DMS53 treated with DMSO at 0.1 percent for 48 hours (cell line): Measurements from ENCODE around the gene CERK.

ENCODE experiments used
- DNase-seq: peaks from one replicate; lab custom pipeline; 2025; ENCODE audit not compliant: unreplicated experiment; lab: John Stamatoyannopoulos, UW

The CERK gene

DNA sequence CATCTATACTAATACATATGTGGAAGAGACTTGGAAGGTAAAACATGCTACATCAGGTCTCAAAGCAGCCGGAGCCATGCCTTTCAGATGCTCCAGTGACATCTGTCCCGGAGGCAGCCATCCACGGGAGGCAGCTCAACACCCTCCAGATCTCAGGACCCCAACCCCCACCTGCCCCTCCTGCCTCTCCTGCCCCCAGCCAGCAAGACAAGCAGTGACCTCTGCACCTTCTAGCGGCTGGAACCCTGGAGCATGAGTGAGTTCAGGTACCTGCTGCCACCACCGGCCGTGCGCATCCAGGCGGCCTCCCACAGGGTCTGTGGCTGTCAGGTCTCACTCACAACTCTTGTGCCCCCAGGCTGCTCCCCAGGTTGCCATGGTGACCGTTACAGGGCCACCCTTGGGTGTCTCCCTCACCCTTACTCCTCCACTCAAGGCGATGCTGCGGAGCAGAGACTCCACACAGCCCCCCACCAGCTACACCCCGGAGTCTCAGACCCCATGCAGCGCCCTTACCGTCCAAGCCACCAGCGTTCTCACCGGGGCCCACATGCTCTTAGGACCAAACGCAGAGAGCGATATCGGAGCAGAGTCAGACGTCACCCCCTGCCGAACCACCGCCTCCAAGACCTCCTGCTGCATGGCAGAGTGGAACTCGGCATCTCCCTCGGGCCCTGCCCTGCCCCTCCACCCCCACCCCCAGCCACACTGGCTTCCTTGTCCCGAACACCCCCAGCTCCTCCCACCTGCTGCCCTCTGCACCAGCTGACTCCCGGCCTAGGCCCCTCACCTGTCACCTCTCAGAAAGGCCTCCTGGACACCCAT, 34.7 kb downstream of the CERK start:
- DNase-seq: no peak

DNA sequence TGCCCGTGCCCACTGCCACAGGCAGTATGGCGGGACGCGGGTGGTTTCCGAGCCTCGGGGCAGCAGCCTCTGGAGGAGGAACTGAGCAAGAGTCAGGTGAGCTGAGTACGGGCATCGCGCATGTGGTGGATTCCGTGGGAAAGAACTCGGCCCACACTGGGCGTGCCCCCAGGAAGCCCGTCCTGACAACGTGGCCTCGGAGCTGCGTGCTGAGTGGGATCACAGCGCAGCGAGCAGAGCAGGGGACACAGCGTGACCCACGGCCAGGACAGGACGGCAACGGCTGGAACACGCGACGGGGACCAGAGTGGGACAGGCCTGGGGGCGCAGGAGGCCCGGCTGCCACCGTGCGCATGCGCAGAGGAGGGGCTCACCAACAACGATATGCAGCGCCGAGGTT, 36.8 kb downstream of the CERK start:
- DNase-seq: no peak

DNA sequence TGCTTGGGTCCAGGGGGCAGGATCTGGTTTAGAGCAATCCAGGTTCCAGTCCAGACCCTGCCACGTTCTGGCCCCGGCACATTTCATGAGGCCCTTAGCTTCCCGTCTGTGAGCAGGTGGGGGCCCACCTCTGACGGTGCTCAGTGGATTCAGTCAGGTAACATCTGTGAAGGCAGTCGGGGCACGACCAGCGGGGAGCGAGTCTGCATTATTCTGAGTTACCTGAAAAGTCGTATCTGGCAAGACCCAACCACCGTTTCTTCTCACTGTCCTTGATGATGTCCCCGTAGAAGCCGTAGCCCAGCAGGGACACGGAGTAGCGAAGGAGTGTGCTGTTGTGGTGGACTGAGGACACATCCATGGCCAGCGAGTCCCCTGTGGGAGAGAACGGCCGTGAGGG, 39.0 kb downstream of the CERK start:
- DNase-seq: no peak

DNA sequence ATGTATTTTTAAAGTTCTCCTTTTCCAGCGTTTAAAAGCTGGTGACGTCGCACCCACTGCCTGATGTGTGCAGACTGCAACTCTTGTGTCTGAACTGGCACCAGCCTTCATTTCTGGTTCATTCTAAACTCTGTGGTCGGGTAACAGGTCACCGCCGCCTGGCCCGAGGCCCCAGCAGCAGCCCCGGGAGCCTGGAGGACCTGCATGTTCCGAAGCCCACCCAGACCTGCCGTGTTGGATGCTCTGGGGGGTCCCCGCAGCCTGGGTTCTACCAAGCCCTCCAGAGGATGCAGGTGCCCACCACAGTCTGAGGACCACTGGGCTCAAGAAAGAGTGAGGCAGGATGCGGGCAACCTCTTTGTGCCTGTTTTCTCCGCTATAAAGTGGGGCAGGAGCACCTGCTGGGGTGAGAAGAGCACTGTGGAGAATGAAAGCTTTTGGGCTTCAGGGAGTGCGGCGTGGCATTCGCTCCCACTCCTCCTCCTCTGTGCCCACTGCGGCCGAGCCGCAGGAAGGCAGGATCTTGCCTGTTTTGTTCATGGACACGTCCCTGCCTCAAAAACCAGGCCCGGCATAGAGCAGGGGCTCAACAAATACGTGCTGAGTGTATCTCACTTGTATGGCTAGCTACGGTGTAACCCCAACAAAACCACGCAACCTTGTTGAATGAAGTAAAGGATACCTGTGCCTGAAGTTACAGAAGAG, 40.1 kb downstream of the CERK start:
- no peak for DNase-seq

DNA sequence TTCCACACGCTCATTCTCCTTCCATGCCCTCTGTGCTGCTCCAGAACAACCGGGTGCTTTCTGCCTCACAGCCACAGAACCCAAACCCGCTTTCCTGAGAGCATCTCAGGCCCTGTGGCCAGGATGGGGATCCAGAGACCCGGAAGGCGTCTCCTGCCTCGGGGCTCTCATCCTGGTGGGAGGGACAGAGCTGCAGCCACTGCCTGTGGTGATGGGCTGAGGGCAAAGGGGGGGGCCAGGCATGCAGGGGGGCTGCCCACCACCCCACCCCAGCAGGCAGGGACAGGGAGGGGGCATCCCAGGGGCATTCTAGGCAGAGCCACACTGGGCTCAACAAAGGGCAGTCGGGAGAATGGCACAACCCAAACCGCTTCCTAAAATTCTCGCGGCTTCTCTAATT, 41.4 kb downstream of the CERK start:
- DNase-seq: no peak

DNA sequence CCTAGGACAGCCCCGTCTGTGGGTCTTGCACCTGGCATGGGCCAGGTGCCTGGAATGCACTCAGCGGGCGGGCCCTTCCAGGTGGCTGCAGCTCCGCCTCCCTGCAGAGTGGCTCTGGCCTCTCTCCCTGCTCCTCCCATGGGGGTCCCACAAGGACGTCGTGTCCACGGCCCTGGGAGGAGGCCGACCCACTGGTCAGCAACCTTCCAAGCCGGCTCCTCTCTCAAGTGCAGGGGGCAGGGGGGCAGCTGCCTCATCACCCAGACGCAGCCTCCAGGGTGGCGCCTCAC, 41.9 kb downstream of the CERK start:
- no peak for DNase-seq

DNA sequence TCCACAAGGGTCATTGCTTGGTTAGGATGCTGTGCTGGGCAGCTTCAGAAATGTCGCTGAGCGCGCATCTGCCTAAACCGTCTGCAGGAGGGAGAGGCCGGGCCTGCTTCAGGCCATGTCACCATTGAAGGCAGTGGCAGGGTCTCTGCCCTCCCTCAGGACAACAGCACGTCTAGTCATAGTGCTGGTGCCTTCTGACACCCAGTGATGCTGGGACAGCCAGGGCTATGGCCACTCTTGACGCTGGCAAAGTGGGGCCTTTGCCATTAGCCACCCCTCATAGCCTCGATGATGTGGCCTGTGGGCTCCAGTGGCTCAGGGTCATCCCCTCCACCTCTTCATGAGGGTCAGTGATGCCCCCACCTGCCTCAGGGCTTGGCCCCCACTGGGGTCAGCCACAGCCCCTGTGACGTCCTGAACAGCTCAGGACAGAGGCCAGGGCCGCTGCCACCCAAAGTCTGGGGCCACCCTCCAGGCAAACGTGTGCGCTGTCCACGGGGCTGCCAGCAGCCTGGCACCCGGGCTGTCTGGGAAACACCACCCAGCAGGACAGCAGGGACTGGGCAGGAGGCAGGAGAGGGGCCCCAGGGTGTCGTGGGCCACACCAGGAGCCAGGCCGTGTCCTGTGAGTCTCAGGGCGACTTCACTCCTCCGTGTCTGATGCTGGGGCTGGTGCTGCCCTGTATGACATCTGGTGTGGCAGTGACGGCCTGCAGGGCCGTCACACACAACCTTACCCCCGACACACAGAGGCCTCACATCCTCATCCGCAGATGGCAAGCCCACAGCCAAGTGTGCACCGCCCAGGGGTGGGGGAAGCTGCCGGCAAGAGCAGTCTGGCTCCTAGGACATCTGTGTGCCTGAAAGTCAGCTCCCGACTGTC, 42.5 kb downstream of the CERK start:
- DNase-seq: peak; percentile 87

DNA sequence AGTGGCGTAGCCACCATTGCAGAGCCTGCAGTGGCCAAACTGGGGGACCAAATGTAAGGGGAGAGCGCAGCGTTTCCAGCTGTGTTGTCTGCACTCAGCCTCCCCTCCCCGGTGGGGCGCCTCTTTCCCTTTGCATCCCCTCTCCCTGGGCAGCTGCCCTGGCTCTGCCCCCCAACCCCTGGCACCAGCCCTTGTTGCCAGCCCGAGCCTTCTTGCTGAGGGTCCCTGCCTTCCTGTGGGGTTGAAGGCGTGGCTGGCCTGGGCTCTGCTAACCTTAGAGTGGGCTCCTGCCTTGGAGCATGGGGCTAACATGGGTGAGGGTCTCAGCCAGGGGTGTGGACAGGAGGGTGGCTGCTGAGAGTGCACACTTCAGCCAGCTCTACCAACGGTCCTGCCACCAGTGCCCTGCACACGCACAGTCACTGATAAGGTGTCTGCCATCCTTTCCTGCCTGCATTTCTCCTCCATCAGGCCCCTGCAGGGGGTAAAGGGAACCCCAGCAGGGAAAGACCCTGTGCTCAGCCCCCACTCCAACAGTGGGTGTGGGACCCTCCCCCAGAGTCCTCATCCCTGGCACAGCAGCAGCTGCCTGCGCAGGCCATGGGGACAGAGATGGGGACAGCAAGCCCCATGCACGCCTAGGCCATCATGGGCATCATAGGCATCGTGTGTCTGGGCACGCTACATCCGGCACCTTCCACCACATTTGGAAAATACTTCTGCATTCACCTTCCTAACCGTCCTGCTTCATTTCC, 43.5 kb downstream of the CERK start:
- no peak for DNase-seq

DNA sequence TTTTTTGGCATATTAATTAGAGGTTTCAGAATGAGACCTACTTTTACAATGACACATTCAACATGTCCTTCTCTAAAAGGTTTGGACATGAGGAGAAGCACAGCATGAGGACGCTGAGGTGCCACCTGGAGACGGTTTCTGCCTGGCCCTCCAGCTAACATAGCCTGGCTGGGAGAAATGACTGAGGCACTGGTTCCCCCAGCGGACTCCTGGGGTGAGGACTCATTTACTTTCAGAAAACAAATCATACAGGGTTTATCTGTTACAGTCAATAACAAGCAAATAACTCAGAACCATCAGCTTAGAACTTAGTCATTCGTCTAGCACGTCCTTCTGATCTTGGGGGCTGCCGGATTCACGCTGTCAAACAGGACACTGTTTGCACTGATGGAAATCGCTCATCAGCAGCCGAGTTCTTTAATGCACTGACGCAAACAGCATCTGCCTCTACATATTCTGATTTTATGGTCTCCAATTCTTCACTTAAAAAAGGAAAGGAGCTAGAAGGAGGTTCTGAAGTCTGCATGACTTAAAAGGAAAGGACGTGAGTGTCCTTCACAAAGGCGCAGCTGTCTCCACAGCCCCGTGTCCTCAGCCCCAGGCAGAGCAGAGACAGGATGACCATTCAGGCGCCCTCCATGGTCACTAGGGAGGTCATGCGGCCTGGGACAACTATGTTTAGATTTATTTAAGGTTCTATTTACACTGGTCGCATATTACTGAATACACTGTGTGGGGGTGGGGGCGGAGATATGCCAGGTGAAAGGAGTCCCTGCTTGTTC, 44.2 kb downstream of the CERK start:
- peak; percentile 27 for DNase-seq

DNA sequence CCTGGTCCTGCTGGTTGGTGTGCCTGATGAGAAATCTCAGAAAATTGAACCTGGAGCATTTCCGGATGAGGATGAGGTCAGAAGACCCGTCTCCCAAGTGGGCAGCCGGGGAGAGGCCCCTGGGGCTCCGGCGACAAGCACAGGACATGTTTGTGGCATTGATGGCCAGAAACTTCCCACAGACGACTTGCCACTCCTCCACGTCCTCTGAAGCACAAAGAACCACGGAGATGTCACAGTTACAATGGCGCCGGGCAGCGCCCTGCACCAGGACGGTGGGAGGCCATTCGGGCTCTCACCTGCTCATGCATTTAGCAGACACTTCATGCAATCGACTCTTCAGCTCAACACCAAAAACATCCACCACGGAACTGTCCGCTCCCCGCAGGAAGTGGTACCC, 46.5 kb downstream of the CERK start:
- DNase-seq: no peak

DNA sequence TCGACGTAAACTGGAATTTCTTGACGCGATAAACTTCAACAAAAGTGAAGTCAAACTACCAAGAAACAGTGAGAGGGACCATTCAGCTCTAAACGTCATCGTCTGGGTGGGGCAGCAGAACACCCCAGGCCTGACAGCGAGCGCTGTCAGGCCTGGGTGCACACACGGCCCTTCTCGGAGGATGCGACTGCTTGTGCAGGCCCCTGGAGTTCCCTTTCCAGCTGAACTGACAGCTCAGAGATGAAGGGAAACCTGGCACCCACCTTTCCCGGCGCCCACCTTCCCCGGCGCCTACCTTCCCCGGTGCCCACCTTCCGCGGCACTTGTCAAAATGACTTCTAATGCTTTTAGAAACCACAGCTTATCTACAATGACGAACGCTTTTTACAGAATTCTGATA, 47.9 kb downstream of the CERK start:
- no peak for DNase-seq

DNA sequence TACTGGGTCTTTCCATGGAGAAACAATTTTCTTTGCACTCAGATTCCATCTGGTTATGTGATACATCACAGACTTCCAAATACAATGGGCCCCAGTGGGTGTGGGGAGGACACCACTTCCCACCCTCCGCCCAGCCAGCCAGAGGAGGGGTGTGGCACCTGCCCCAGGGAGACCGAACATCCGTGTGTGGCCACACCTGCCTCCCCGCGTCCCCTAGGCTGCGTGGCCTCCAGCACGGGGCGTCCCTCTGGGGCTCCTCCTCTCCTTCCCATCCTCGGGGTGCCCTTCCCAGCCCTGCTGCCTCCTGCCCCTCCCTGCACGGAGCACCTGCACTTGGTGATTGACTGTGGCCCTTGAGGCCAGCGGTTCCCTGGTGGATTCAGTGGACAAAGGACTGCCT, 49.1 kb downstream of the CERK start:
- DNase-seq: peak; percentile 47

DNA sequence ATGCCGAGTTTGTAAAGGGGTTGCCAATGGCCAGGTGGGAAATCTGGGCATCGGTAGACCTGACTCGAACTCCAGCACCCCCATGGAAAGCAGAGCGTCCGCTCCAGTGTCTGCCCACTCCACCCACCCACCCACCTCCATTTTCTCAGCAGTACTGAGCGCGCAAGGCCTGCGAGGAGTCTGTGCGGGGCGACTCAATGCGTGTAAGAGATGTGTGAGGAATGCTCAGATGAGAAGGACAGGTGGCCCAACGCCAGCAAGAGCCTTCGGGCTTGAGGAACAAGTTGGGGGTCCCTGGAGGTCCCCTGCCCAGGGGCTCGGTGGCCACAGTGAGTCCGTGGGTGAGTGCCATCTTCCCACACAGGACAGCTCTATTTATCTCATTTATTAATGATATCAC, 50.6 kb downstream of the CERK start:
- no peak for DNase-seq

DNA sequence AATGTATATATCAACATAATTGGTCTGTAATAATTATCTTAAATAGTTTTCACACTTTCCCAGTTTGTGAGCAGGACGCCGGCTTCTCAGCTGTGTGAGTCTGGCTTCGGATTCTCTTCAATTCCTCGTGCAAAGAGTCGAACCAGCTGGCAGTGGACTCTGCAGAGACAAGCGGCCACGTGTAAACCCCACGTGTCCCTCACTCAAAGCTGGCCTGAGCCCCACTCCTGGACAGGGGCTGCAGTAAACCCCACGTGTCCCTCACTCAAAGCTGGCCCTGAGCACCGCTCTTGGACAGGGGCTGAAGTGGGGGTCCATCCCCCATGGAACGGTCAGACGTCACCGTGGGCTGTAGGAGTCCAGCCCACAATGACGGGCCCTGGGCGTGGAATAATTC, 51.0 kb downstream of the CERK start:
- no peak for DNase-seq

DNA sequence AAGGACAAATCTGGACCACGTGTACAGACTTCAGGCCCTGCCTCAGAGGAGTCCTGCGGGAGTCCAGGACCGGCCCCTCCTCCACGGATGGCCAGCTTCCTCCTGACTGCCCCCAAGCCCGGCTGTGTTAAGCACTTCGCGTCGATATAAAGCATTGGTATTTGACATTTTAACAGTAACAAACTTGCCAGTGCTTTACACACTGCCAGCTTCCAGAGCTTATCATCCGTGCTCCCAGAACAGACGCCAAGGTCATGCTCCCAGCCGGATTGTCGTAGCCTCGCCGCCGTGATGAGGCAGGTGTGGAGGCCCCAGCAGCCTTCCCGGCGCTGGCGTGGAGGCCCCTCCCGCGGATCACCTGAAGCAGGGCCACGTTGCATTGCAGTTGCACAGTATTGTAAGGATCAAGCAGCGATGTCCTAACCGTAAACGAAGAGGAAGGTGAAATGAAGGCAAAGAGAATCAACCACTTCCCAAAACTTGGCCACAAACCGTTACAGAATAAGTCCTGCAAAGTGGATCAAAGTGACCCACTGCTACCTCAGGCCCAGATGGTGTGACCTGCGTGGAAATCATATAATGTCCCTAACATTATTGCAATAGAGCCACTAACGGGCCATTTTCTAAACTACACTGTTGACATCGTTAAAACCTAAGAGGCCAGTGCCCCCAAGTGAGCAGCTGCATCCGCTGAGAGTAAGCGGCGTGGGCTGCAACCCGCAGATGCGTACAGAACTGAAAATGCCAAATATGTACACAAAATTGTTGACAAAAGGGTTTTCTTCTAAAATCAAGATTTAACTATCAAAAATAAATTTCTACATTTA, 51.6 kb downstream of the CERK start:
- DNase-seq: no peak

DNA sequence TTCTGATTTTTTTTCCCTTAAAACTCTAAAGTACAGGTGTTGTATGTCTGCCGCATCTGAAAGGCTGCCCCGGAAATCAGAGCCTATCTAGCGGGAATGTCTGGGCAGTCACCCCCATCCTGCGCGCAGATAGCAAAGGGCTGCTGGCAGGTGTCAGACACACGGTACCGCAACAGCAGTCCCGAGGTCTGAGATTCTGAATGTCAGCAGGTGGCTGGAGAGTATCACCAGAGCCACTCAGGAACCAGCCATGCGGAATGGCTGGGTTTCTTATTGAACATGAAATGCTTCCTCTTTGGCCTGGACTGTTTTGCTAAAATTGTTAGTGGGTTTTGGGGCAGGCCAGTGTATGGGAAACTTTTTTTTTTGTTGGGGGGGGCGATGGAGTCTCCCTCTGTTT, 53.3 kb downstream of the CERK start:
- DNase-seq: peak; percentile 75

DNA sequence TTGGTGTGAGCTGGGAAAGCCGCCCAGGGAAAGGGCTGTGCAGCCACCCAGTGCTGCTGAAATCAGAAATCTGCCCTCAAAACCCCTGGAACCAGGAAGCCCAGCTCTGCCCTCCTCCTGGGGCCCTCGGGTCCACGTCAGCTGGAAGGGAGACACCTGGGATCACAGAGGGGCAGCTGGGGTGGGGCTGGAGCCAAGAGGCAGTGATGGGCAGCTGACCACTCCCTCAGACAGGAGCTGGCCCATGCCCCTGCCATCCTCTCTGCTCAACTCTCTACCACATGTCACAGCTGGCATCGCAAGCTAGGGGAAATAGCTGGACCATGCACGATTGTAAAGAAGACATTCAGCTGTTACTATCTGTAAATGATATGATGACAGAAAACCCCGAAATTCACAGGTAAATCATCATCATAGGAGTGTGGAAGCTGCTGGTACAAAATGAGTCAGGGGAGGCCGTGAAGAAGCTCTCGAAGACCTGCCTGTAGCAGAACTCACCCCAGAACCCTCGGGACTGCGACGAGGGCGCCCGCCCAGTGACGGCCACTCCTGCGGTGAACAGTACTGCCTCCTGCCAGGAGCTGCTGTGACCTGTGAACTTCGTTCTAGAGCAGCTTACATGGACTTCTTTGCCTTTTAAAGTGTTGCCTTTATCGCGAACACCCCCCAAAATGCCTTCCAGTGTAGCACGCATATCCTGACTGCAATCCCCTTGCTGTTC, 55.9 kb downstream of the CERK start:
- no peak for DNase-seq

DNA sequence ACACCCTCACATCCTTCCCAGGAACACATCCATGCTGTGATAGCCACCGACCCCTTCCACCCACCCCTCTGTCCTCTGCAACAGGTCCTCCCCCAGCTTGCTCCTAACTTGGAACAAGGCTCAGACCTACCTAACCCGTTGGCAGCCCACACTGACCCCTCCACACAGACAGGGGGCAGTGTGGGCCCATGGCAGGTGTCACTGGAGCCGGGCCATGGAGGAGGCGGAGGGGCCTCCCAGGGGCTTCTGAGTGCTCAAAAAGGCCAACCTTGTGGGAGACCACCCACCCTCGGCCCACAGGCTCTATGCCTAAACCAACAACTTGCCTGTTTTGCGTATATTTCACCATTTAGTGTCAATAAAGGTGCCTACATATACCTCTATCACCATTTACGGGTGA, 57.0 kb downstream of the CERK start:
- DNase-seq: no peak

DNA sequence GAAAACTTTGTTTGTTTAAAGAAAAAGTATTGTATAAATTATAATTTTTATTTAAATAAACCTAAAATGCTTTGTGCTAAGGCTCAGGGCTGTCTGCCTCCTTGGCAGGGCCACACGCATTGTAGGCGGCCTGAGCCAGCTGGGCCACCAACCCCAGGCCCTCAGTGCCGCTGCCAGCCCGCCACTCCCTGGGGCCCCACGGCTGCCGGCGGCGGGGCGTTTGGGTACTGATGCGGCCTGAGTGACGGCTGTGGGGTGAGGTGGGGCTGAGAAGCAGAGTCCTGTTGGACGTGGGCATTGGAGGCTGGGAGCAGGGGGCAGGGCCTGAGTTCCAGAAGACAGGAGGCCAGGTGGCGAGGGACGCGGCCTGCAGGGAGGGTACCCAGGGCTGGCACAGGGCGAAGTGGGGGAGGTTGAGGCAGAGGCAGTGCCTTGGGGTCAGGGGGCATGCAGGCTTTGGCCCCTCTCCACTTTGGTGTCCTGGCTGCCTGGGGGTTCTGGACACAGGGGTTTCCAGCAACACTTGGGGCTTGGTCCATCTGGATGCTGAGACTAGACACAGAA, 58.3 kb downstream of the CERK start:
- DNase-seq: no peak
